ENCODE data around the gene TMEM200A. TPM values are rescaled to one million over a fixed set of nuclear protein-coding genes. Genes with fewer than 3 reads are reported as not detected.

Gene TMEM200A
- polyA plus RNA-seq, 1 of the 3 experiments (the other 2 are of a cell fraction): 32.6 TPM

- Histone ChIP-seq H3K4me3 (ENCODE audit: low read depth in 2 of 2, low read length in 1 of 2) (no peak overlapping the region), H3K9me3 (no peaks in the 10 kb centered on the region), H3K36me3 (replicated peaks in 1 of 2; ENCODE audit: control insufficient read depth in 1 of 2, insufficient read depth in 2 of 2, low read length in 1 of 2) (peaks cover 0 to 26% of the 10 kb centered on the region in 2 experiments), H3K27ac (ENCODE audit: low read depth in 2 of 2, low read length in 1 of 2) (peak overlapping the region; percentile 67 to 70; a peak in 3 of 4 replicates), H3K4me1 (ENCODE audit: control insufficient read depth in 1 of 2, insufficient read depth in 2 of 2, low read depth in 1 of 2, low read length in 1 of 2) (peaks cover 0 to 28% of the 10 kb centered on the region in 2 experiments), H3K9me2 (no peaks in the 10 kb centered on the region), H3F3A (replicated peaks; ENCODE audit: insufficient read depth) (peaks cover 35% of the 10 kb centered on the region), H2AFZ (ENCODE audit: low read depth) (no peak overlapping the region), H3K4me2 (peak overlapping the region; percentile 34), H3K9ac (peak overlapping the region; percentile 18; the same call in 1 of the 2 replicates), H4K20me1 (ENCODE audit: insufficient read depth) (no peaks in the 10 kb centered on the region; the same call in 1 of the 2 replicates), H3K27me3 (ENCODE audit: insufficient read depth) (no peaks in the 10 kb centered on the region), H3K79me2 (ENCODE audit: insufficient read depth) (peaks cover 99% of the 10 kb centered on the region)
- no peak for TF ChIP-seq MXI1 (IDR thresholded peaks at IDR 0.05; ENCODE audit: low read depth, low read length)
- no peak for TF ChIP-seq EP300 (IDR thresholded peaks at IDR 0.05; ENCODE audit: borderline replicate concordance in 1 of 2, low read depth in 1 of 2, low read length in 1 of 2)
- TF ChIP-seq REST (IDR thresholded peaks at IDR 0.05; ENCODE audit: low read depth, low read length): no peak
- no peak for TF ChIP-seq POLR2AphosphoS5 (IDR thresholded peaks at IDR 0.05; ENCODE audit: low read depth, low read length)
- TF ChIP-seq YY1 (IDR thresholded peaks at IDR 0.05; ENCODE audit: low read depth): no peak
- TF ChIP-seq NRF1 (IDR thresholded peaks at IDR 0.05; ENCODE audit: low read depth, low read length): no peak
- no peak for TF ChIP-seq FOXJ3 (CRISPR knock-in tag; IDR thresholded peaks at IDR 0.05)
- TF ChIP-seq MEF2A (IDR thresholded peaks at IDR 0.05; ENCODE audit: borderline replicate concordance, low read depth): no peak
- TF ChIP-seq FOXM1 (IDR thresholded peaks at IDR 0.05; ENCODE audit: low read depth): no peak
- TF ChIP-seq FOSL2 (IDR thresholded peaks at IDR 0.05; ENCODE audit: borderline replicate concordance, low read depth): no peak
- no peak for TF ChIP-seq EZH2phosphoT487 (IDR thresholded peaks at IDR 0.05; ENCODE audit: borderline replicate concordance, low read depth)
- no peak for TF ChIP-seq USF2 (IDR thresholded peaks at IDR 0.05; ENCODE audit: borderline replicate concordance, low read depth, low read length)
- TF ChIP-seq ELF1 (IDR thresholded peaks at IDR 0.05): no peak
- no peak for TF ChIP-seq RXRA (IDR thresholded peaks at IDR 0.05; ENCODE audit: borderline replicate concordance, low read depth)
- TF ChIP-seq PBX3 (IDR thresholded peaks at IDR 0.05): peak; percentile 38; the same call in 1 of the 2 replicates
- no peak for TF ChIP-seq RCOR1 (IDR thresholded peaks at IDR 0.05; ENCODE audit: low read length)
- TF ChIP-seq TCF12 (IDR thresholded peaks at IDR 0.05): peak; percentile 67
- TF ChIP-seq CHD2 (IDR thresholded peaks at IDR 0.05; ENCODE audit: low read length, partially characterized antibody): no peak
- ChIA-PET POLR2A (no interaction called here), CTCF (no interaction called here)
- 42% methylated on average over 5 of the region's 5 CpGs for WGBS (ENCODE audit: low lambda C conversion rate)
- DNase-seq: no peak
These were observed 29.3 kb downstream of the TMEM200A start for GRCh38 chr6:130395164-130395563.
